Esophagus squamous epithelium (tissue), 5 donors: Measurements from ENCODE around the gene ANXA10. TPM values are rescaled to one million over a fixed set of nuclear protein-coding genes. Genes with fewer than 3 reads are reported as not detected.

ENCODE experiments used
- DNase-seq: peaks from one replicate; lab custom pipeline; 2025; lab: John Stamatoyannopoulos, UW
- H3K27ac ChIP-seq, 4 donors: fragments of 200-600 bp; sonication (generic); one replicate each; pipeline ENCODE4 v1.5.1; 2016 to 2019; ENCODE audit warnings: mild to moderate bottlenecking in 1 of 4
- H3K27me3 ChIP-seq, 4 donors: fragments of 200-600 bp; sonication (generic); 1 replicate in 3 of 4; 2 replicates in 1 of 4; pipeline versions ENCODE4 v1.5.1 to v1.6.0; 2017 to 2021; ENCODE audit warnings: antibody characterized with exemption in 1 of 4
- H3K36me3 ChIP-seq, 3 donors: fragments of 200-600 bp; sonication (generic); one replicate each; pipeline ENCODE4 v1.5.1; 2016 to 2019
- H3K4me1 ChIP-seq, 3 donors: fragments of 200-600 bp; sonication (generic); one replicate each; pipeline ENCODE4 v1.5.1; 2017 to 2019
- H3K4me3 ChIP-seq, 4 donors: fragments of 200-600 bp; sonication (generic); 1 replicate in 3 of 4; 2 replicates in 1 of 4; pipeline ENCODE4 v1.5.1; 2016 to 2019; ENCODE audit warnings: mild to moderate bottlenecking in 2 of 4, moderate library complexity in 1 of 4
- H3K9me3 ChIP-seq, 3 donors: fragments of 200-600 bp; sonication (generic); one replicate each; pipeline ENCODE4 v1.5.1; 2016 to 2019
- POLR2A ChIP-seq, 4 donors: fragments of 450-650 bp; IDR thresholded peaks; one replicate each; pipeline ENCODE4 v1.6.1; 2017; ENCODE audit warnings: antibody characterized with exemption in 4 of 4, mild to moderate bottlenecking in 4 of 4, moderate library complexity in 3 of 4
- WGBS, 2 donors: methylation state at CpG; one replicate each; pipeline ENCODE4 v1.1.5; 2018; 5-methylcytosine and 5-hydroxymethylcytosine counted together
- intact Hi-C: fragments of 100-400 bp; cut with DNase I; formaldehyde crosslinking; loops from one replicate; pipeline ENCODE4 v1.15.0; 2022
- total RNA-seq, 4 donors: library from RNA; depleted of rRNA; stranded (reverse); fragments of >200 nt; gene quantifications; one replicate each; pipeline ENCODE4 v1.1.0, GENCODE V29; 2016
- TF ChIP-seq, protein P1 (sequence below), 6 experiments: fragments of 450-650 bp in 4 of 6; fragments of 200-600 bp in 2 of 6; sonication (generic) in 2 of 6; IDR thresholded peaks; one replicate each; pipeline ENCODE4 v1.5.1; 2016 to 2019; ENCODE audit warnings: antibody characterized with exemption in 6 of 6, mild to moderate bottlenecking in 4 of 6, moderate library complexity in 4 of 6
- donor health status: DM: yes; HTN: yes; CAD: no.

The ANXA10 gene
- total RNA-seq, 4 donors from 2014 or later: 0.18 to 0.19 TPM; not detected in 2

DNA sequence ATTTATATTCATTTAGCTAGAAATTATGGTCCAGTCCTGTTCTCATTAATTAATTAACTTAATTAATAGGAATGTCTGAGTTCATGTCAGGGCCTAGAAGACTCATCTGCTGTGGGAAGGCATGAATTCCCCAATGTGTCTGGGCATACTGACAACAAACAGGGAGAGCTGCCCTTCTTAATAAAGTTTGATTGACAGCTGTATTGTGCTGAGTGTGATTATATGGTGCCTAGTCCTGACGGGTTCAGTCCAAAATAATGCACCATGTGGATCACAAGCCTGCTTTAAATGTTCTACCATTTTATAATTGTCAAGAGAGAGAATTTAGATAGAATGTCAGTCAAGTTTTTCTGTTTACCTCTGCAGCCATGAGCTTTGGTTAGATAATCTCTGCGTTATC lies 34.6 kb downstream of the ANXA10 start:
- peaks cover 0 to 20% (median 0%) of the 10 kb centered on the region in 3 donors for H3K4me1 ChIP-seq
- DNase-seq: no peak
- H3K27me3 ChIP-seq: no peaks in the 10 kb centered on the region
- intact Hi-C loops: no loop called here
- 61 to 64% methylated on average over 2 of the region's 2 CpGs for WGBS, 2 donors
- TF ChIP-seq, protein P1, sequence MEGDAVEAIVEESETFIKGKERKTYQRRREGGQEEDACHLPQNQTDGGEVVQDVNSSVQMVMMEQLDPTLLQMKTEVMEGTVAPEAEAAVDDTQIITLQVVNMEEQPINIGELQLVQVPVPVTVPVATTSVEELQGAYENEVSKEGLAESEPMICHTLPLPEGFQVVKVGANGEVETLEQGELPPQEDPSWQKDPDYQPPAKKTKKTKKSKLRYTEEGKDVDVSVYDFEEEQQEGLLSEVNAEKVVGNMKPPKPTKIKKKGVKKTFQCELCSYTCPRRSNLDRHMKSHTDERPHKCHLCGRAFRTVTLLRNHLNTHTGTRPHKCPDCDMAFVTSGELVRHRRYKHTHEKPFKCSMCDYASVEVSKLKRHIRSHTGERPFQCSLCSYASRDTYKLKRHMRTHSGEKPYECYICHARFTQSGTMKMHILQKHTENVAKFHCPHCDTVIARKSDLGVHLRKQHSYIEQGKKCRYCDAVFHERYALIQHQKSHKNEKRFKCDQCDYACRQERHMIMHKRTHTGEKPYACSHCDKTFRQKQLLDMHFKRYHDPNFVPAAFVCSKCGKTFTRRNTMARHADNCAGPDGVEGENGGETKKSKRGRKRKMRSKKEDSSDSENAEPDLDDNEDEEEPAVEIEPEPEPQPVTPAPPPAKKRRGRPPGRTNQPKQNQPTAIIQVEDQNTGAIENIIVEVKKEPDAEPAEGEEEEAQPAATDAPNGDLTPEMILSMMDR (IDR thresholded peaks at IDR 0.05): no peak
- TF ChIP-seq POLR2A (IDR thresholded peaks at IDR 0.05): no peak
- H3K4me3 ChIP-seq: no peak overlapping the region
- no peaks in the 10 kb centered on the region for H3K9me3 ChIP-seq
- no peak overlapping the region for H3K27ac ChIP-seq
- no peaks in the 10 kb centered on the region for H3K36me3 ChIP-seq

DNA sequence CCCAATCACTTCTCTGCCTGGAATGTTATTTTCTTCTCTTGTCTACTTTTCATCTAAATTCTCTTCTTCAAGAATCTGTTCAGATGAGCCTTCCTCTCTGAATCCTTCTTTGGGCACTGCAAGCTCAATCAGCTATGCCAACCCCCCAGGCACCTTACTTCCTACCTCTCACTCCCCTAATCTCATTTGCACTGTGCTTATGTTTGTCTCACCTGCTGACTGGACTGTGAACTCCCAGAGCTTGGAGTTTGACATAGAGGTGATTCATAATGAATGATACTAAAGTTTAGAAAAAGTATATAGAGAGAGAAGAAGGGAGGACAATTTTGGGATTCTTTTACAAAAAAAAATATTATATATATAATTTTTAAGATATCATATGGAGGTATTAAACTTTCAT lies 36.3 kb downstream of the ANXA10 start:
- DNase-seq: no peak
- TF ChIP-seq, protein P1 (IDR thresholded peaks at IDR 0.05): no peak
- no peak for TF ChIP-seq POLR2A (IDR thresholded peaks at IDR 0.05)
- Histone ChIP-seq H3K4me3 (no peak overlapping the region), H3K9me3 (no peaks in the 10 kb centered on the region), H3K36me3 (no peaks in the 10 kb centered on the region), H3K4me1 (peaks cover 0 to 20% (median 0%) of the 10 kb centered on the region in 3 donors), H3K27ac (no peak overlapping the region), H3K27me3 (no peaks in the 10 kb centered on the region)
- intact Hi-C loops: no loop called here

DNA sequence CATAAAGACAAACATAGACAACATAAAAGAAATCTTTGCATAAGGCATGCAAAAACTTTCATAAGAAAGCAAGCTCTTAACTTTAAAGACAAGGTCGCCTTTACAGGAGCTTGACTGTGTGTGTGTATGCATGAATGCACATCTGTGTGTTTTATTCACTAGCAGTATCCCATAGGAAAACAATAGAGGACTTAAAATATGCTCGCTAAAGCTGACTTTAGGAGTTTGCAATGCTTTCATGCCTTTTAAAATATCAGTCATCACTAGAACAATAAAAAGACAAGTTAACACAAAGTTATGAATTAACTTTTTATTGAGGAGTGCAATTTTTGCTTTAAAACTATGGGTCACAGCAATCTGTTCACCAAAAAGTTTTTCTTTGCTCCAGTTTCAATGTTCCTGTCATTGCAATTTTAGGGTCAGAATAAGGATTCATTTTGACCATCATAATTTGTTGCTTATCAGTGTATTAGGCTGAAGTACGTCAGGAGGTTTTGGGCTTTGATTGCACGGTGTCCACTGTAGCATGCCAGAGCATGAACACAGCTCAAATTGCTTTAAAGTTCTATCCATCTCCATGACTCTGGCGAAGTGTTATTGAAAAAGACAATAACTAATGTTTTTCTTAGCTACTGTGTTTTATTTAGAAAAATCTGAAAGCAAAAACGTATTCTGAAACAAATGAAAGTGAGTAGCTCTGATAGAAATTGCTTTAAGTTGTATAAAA lies 36.9 kb downstream of the ANXA10 start:
- no peak for DNase-seq
- TF ChIP-seq, protein P1 (IDR thresholded peaks at IDR 0.05): no peak
- no peak for TF ChIP-seq POLR2A (IDR thresholded peaks at IDR 0.05)
- 18 to 29% methylated on average over 6 of the region's 6 CpGs for WGBS, 2 donors
- Histone ChIP-seq H3K27ac (no peak overlapping the region), H3K4me1 (peaks cover 0 to 18% (median 0%) of the 10 kb centered on the region in 3 donors), H3K36me3 (no peaks in the 10 kb centered on the region), H3K27me3 (no peaks in the 10 kb centered on the region), H3K9me3 (no peaks in the 10 kb centered on the region), H3K4me3 (no peak overlapping the region)
- intact Hi-C loops: no loop called here

DNA sequence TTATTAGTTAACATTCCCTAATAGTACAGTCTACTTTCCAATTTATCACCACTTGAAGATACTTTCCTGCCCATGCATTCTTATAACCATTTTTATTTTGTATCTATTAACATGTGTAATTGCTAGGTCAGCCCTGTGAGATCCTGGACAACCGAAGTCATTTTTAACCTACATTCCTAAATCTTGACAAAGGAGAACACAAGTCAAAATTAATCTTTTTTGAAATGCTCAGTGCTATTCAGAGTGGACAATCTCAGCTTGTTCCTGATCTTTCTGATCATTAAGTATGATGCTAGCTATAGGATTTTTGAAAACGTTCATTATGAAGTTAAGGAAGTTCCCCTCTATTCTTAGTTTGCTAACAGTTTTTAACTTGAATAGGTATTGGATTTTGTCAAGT lies 37.5 kb downstream of the ANXA10 start:
- TF ChIP-seq, protein P1 (IDR thresholded peaks at IDR 0.05): no peak
- no peak for TF ChIP-seq POLR2A (IDR thresholded peaks at IDR 0.05)
- WGBS, 2 donors: 66 to 74% methylated on average over 2 of the region's 2 CpGs
- Histone ChIP-seq H3K9me3 (no peaks in the 10 kb centered on the region), H3K27ac (no peak overlapping the region), H3K36me3 (no peaks in the 10 kb centered on the region), H3K4me1 (peaks cover 0 to 13% (median 0%) of the 10 kb centered on the region in 3 donors), H3K27me3 (no peaks in the 10 kb centered on the region), H3K4me3 (no peak overlapping the region)
- DNase-seq: no peak
- intact Hi-C loops: no loop called here

DNA sequence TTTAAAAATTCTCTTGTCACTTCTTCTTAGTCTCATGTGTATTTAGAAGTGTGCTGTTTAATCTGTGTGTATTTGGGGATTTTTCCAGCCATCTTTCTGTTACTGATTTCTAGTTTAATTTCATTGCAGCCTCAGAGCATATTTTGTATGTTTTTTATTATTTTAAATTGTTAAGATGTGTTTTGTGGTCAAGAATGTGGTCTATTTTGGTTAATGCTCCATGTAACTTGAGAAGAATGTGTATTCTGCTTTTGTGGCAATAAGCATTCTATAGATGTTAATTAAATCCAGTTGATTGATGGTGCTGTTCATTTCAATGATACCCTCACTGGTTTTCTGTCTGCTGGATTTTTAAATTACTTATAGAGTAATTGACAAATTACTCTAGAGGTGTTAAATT lies 38.9 kb downstream of the ANXA10 start:
- DNase-seq: no peak
- no peak overlapping the region for H3K4me3 ChIP-seq
- H3K36me3 ChIP-seq: no peaks in the 10 kb centered on the region
- H3K9me3 ChIP-seq: no peaks in the 10 kb centered on the region
- H3K27ac ChIP-seq: no peak overlapping the region
- peaks cover 0 to 13% (median 0%) of the 10 kb centered on the region in 3 donors for H3K4me1 ChIP-seq
- no peaks in the 10 kb centered on the region for H3K27me3 ChIP-seq
- intact Hi-C loops: no loop called here
- TF ChIP-seq, protein P1 (IDR thresholded peaks at IDR 0.05): no peak
- no peak for TF ChIP-seq POLR2A (IDR thresholded peaks at IDR 0.05)
